ENCODE measurements around the gene COL12A1. TPM values are rescaled to one million over a fixed set of nuclear protein-coding genes. Genes with fewer than 3 reads are reported as not detected.

The COL12A1 gene
- total RNA-seq, 1 experiment from 2014 or later, result 12.5 TPM

GRCh38 chr6:75246386-75246785 lies 40.5 kb upstream of the COL12A1 start:
- peaks cover 3% of the 10 kb centered on the region; the same call in 1 of the 2 replicates for H3K36me3 ChIP-seq (ENCODE audit: low read depth)
- H3K27ac ChIP-seq, result no peak overlapping the region
- no peaks in the 10 kb centered on the region for H3K9me2 ChIP-seq (ENCODE audit: insufficient read depth)
- POLR2A ChIA-PET (ENCODE audit: unreplicated experiment), result no interaction called here
- H3K4me3 ChIP-seq, result no peak overlapping the region
- intact Hi-C loops (cut with micrococcal nuclease; ENCODE audit: unreplicated experiment), result no loop called here
- 0 out of 2 replicates have a peak, but pooled peaks cover 3% of the 10 kb centered on the region for H4K20me1 ChIP-seq (ENCODE audit: insufficient read depth)
- H3K27me3 ChIP-seq (ENCODE audit: insufficient read depth, low read depth), result no peaks in the 10 kb centered on the region
- TF ChIP-seq CTCF (conservative IDR thresholded peaks at IDR 0.05) (no peak), EZH2 (IDR thresholded peaks at IDR 0.05; ENCODE audit: low read depth) (no peak)
- H2AFZ ChIP-seq, result no peak overlapping the region
- no TSS peak for BruUV-seq (replicated peaks)
- H3K4me1 ChIP-seq (replicated peaks; ENCODE audit: insufficient read depth), result peaks cover 18% of the 10 kb centered on the region
- H3K79me2 ChIP-seq (ENCODE audit: low read depth), result peaks cover 21% of the 10 kb centered on the region
- peaks cover 10% of the 10 kb centered on the region; the same call in 1 of the 2 replicates for H3F3A ChIP-seq (ENCODE audit: insufficient read depth, low read depth)
- H3K4me2 ChIP-seq, result no peak overlapping the region
- H3K9me3 ChIP-seq (ENCODE audit: insufficient read depth, low read depth), result no peaks in the 10 kb centered on the region
- CTCF ChIA-PET, result no interaction called here
- DNase-seq, result no peak

- no peaks in the 10 kb centered on the region for H3K27me3 ChIP-seq (ENCODE audit: insufficient read depth, low read depth)
- peaks cover 22% of the 10 kb centered on the region for H4K20me1 ChIP-seq (ENCODE audit: insufficient read depth)
- POLR2A ChIA-PET (ENCODE audit: unreplicated experiment), result interaction anchor here (0.5 to 0.6 kb wide), 5 partner anchors 24 to 1849 kb away, joined by 3 to 14 read pairs (median 6); partner anchors contain the start of gene DDX43
- no peaks in the 10 kb centered on the region for H3K9me2 ChIP-seq (ENCODE audit: insufficient read depth)
- intact Hi-C loops (cut with micrococcal nuclease; ENCODE audit: unreplicated experiment), result no loop called here
- peak overlapping the region; percentile 82 for H3K27ac ChIP-seq
- BruUV-seq (replicated peaks), result TSS peak; percentile 99
- CTCF ChIA-PET, result interaction anchor here (0.9 to 1.0 kb wide), 2 partner anchors 53 to 302 kb away, joined by 5 read pairs; no protein-coding TSS in a partner anchor
- H3K4me3 ChIP-seq, result peak overlapping the region; percentile 84
- H3K9me3 ChIP-seq (ENCODE audit: insufficient read depth, low read depth), result no peaks in the 10 kb centered on the region
- H2AFZ ChIP-seq, result peak overlapping the region; percentile 94
- H3K79me2 ChIP-seq (ENCODE audit: low read depth), result peaks cover 40% of the 10 kb centered on the region
- H3K36me3 ChIP-seq (ENCODE audit: low read depth), result peaks cover 17% of the 10 kb centered on the region
- H3K4me1 ChIP-seq (replicated peaks; ENCODE audit: insufficient read depth), result peaks cover 24% of the 10 kb centered on the region
- no peak for DNase-seq
- TF ChIP-seq EZH2 (IDR thresholded peaks at IDR 0.05; ENCODE audit: low read depth) (no peak), CTCF (conservative IDR thresholded peaks at IDR 0.05) (no peak)
- peaks cover 10% of the 10 kb centered on the region; the same call in 1 of the 2 replicates for H3F3A ChIP-seq (ENCODE audit: insufficient read depth, low read depth)
- H3K4me2 ChIP-seq, result peak overlapping the region; percentile 86
Measured at GRCh38 chr6:75244063-75244584, 38.3 kb upstream of the COL12A1 start.

GRCh38 chr6:75243333-75244062 lies 37.6 kb upstream of the COL12A1 start, which contains the start of gene COX7A2:
Gene COX7A2, minus strand, starts transcription at chr6:75243801. Its CDS starts 67 bp downstream, at chr6:75243734.
- Histone ChIP-seq H4K20me1 (ENCODE audit: insufficient read depth) (peaks cover 25% of the 10 kb centered on the region), H3K4me3 (peak within 1 kb of the TSS; percentile 84), H3K27me3 (ENCODE audit: insufficient read depth, low read depth) (no peaks in the 10 kb centered on the region), H2AFZ (peak within 1 kb of the TSS; percentile 94), H3K4me2 (peak within 1 kb of the TSS; percentile 86), H3K79me2 (ENCODE audit: low read depth) (peaks cover 40% of the 10 kb centered on the region), H3F3A (ENCODE audit: insufficient read depth, low read depth) (peaks cover 15% of the 10 kb centered on the region; the same call in 1 of the 2 replicates), H3K36me3 (ENCODE audit: low read depth) (peaks cover 17% of the 10 kb centered on the region), H3K9me2 (ENCODE audit: insufficient read depth) (no peaks in the 10 kb centered on the region), H3K9me3 (ENCODE audit: insufficient read depth, low read depth) (no peaks in the 10 kb centered on the region), H3K27ac (peak within 1 kb of the TSS; percentile 82), H3K4me1 (replicated peaks; ENCODE audit: insufficient read depth) (peaks cover 24% of the 10 kb centered on the region)
- DNase-seq, result peak; percentile 84 to 93
- POLR2A ChIA-PET (ENCODE audit: unreplicated experiment), result interaction anchor here (0.5 to 0.7 kb wide), 6 partner anchors 10 to 1849 kb away, joined by 3 to 14 read pairs (median 6); partner anchors contain the start of gene DDX43
- TF ChIP-seq EZH2 (IDR thresholded peaks at IDR 0.05; ENCODE audit: low read depth) (no peak), CTCF (conservative IDR thresholded peaks at IDR 0.05) (no peak)
- intact Hi-C loops (cut with micrococcal nuclease; ENCODE audit: unreplicated experiment), result loop anchor here (1.0 kb wide), 1 partner anchor 41 kb away; the partner anchor contains the start of gene TMEM30A
- BruUV-seq (replicated peaks), result TSS peak; percentile 66
- CTCF ChIA-PET, result interaction anchor here (0.6 to 1.0 kb wide), 3 partner anchors 54 to 303 kb away, joined by 5 to 6 read pairs (median 5); no protein-coding TSS in a partner anchor
